Mesenteric fat pad (tissue), 1 donor: ENCODE results near the gene IFNA17. TPM values are rescaled to one million over a fixed set of nuclear protein-coding genes. Genes with fewer than 3 reads are reported as not detected.
"Not testable (repeated sequence)": the region's sequence is repeated elsewhere in the genome, so short reads cannot be mapped to it uniquely, and the experiment has no call there.

Experiments
- DNase-seq: peaks from one replicate; pipeline ENCODE4 v3.0.0-alpha.2; 2020; ENCODE audit warnings: low spot score
- long read RNA-seq: library from polyadenylated mRNA; unstranded; transcript quantifications from one replicate; pipeline ENCODE4 v2.0.0, GENCODE V29; 2020
- total RNA-seq: library from RNA; stranded (reverse); fragmentation: NEBNext Ultra II Directional; extraction: Animal tissue kit (Norgen Biotek cat#: 25700); gene quantifications from one replicate; pipeline ENCODE4 v1.2.1, GENCODE V29; 2021
- donor health status: DM: yes; HTN: yes; CAD: no.

IFNA17 gene
- total RNA-seq: not detected
- long read RNA-seq: 0 reads

DNA sequence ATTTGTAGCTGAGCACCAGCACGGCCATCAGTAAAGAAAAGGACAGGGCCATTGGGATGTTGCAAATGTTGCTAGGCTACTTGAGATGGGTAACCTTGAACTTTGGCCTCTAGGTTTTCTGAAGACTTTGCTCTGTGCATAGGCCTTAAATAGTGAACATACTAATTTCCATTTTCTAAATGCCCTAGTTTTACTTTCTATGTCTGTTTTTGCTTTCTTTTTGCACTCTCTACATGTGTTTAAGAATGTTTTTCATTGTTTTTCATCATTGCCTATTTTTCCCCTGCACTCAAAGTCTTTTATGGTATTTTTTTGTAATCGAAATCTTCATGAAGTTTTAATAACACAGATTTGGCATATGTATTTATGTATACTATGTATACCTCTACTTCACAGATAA is at the start of gene IFNA17:
IFNA17 (minus strand) TSS at position 101 of the 400 bp plus-strand sequence; CDS start at position 52, 49 bp downstream.
- no peak for DNase-seq

GRCh38 chr9:21268347-21268657 is 40.3 kb upstream of the IFNA17 start:
- DNase-seq: no peak

GRCh38 chr9:21267485-21268346 is 39.7 kb upstream of the IFNA17 start:
- no peak for DNase-seq

GRCh38 chr9:21266733-21267484 is 38.9 kb upstream of the IFNA17 start:
- DNase-seq: no peak

- no peak for DNase-seq
Measured at GRCh38 chr9:21265421-21266189, 37.6 kb upstream of the IFNA17 start.

- no peak for DNase-seq
Measured at GRCh38 chr9:21255538-21256212, 27.7 kb upstream of the IFNA17 start.

GRCh38 chr9:21252721-21253547 is 24.9 kb upstream of the IFNA17 start:
- no peak for DNase-seq

DNA sequence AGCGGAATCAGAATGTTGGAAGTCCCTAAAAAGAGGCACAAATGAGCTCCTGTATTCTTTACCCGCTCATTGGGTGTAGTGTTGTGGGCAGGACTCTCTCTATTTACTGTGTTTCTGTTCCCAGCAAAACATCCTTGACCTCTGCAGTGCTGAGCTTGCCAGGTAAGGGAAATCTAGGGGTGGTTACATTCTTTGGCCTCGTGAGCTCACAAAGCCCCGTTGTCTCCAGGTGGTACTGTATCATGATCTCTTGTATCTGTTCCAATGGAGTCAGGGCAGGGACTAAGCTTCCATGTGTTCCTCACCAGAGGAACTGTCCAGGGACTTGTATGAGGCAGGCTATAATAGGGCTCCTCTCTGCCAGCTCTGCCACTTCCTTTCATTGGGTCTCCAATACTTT is 23.6 kb upstream of the IFNA17 start:
- DNase-seq: no peak

DNA sequence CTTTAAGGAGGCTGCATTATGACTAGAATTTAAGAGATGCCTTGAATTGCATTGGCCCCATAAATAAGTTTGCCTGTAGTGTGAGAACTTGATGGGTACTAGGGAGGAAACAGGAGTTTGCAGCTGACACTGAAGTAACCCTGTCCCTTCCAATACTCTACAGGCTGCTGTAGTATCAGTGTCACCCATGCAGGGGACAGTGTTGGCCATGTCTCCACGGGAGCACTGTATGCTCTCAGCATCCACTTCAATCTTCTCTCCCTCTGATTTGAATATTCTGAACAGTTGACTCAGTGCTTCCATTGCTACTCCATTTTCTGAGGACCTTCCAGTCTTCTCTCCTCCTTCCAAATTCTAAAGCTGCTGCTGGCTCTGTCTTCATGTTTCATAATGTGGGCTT is 23.2 kb upstream of the IFNA17 start:
- no peak for DNase-seq

DNA sequence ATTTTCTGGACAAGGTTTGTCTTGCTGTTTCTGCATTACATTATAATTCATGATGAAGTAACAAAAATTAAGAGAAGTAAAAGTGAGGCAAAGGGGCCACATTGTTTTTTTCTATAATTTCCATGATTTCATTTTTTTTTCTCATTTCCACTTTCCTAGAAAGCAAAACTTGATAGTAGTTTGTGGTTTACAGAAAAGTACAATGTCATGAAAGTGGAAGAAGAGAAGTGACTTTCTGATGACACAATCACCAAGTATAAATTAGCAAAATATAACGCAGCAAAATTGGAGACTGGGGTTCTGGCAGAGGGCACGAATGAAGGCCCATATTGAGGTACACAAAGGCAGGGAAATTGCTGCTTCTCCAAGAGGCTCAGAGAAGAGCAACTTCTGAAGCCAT is 16.8 kb upstream of the IFNA17 start:
- DNase-seq: no peak

DNA sequence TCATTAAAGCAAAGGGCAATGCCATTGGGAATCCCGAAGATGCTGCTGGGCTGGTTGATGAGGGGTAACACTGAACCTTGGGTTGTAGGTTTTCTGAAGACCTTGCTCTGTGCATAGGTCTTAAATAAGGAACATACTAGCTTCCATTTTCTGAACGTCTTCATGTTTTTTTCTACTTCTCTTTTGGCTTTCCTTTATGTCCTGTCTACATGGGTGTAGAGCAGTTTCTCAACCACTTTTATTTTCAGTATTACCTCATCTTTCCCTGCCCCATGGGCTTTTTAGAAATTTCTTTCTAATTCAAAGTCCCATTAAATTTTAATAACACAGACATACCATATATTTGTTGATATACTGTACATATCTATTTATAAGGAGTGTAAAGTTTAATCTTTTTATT is 11.9 kb upstream of the IFNA17 start, which contains the start of gene IFNA14:
IFNA14 (minus strand) TSS at position 95 of the 400 bp plus-strand sequence; CDS start at position 25, 70 bp downstream.
- no peak for DNase-seq

GRCh38 chr9:21236360-21236714 is 8.3 kb upstream of the IFNA17 start:
- DNase-seq: not testable (repeated sequence)

GRCh38 chr9:21235468-21236359 is 7.7 kb upstream of the IFNA17 start:
- DNase-seq: not testable (repeated sequence)

DNA sequence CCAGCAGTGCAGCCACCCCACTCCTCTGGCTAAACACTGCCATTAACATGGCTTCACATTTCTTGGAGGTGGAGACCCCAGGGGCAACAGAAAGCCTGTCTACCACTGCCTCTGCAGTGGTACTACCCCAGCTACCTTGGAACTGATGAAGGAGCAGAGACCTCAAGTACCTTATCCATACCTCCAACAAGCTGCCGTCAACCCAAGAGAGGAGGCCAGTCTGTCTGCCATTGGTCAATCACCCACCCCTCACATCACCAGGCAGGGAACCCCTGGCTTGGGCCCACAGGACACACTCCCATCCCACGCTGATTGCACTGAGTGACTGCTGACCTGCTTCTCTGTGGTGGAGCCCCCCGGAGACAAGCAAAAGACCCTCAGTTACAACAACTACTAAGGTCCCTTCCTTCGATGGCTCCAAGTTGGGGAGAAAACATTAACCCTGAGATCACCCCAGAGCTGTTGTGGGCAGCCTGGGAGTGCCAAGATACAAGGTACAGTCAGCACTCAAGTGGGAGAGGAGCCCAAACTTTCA is 6.2 kb upstream of the IFNA17 start:
- peak; percentile 71 for DNase-seq

- no peak for DNase-seq
Measured at GRCh38 chr9:21233258-21233657, 5.2 kb upstream of the IFNA17 start.

GRCh38 chr9:21217211-21217610 is 10.8 kb downstream of the IFNA17 start, which contains the start of gene IFNA16:
TSS of gene IFNA16 (minus strand) at chr9:21217311. CDS start at chr9:21217305, 6 bp downstream.
- not testable (repeated sequence) for DNase-seq

- DNase-seq: not testable (repeated sequence)
Measured at GRCh38 chr9:21213411-21214326, 14.4 kb downstream of the IFNA17 start.

DNA sequence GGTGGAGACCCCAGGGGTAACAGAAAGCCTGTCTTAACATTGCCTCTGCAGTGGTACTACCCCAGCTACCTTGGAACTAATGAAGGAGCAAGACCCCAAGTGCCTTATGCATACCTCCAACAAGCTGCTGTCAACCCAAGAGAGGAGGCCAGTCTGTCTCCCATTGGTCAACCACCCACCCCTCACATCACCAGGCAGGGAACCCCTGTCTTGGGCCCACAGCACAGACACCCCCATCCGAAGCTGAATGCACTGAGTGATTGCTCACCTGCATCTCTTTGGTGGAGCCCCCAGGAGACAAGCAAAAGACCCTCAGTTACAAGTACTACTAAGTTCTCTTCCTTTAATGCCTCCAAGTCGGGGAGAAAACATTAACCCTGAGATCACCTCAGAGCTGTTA is 15.9 kb downstream of the IFNA17 start:
- DNase-seq: peak; percentile 55
